ENCODE data around the gene CHST1.

DNA sequence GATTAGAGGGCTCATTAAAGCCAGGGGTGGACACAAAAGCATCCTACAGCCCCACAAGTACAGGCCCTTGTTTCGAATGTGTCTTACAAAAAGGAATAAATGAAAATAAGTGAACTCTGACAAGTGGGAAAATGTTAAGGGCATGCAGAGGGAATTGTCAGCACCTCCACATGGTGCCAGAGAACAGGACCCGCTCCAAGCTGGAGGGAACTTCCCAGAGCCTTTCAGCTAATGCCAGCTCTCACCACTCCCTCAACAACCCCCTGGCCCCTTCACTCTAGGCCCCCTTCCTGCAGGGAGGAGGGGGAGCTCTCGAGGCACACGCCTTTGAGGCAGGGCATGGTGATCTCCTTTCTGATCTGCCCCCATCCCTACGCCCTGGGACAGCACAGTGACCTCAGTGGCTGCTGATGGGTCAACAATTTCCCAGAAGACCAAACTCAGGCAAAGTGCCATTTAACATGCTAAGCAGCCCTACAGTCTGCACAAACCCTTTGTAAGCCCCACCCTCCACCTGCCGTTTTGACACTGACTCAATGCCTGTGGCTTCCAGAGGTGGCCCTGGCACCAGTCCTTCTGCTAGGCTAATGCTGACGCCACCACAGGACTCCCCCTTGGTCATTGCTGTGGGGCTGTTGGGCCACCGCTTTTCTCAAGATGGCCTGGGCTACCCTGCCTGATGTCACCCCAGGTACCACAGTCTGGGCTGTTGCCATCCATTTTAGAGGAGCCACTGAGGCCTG is 12.5 kb upstream of the CHST1 start:
- TF ChIP-seq SIN3A (IDR thresholded peaks at IDR 0.05; ENCODE audit: borderline replicate concordance, insufficient read depth, low read length) (no peak), POLR2AphosphoS5 (IDR thresholded peaks at IDR 0.05; ENCODE audit: low read depth, low read length) (no peak)

Data from PFSK-1 (cell line).